ENCODE measurements around the gene MTTP.
"Not testable (repeated sequence)": the region's sequence is repeated elsewhere in the genome, so short reads cannot be mapped to it uniquely, and the experiment has no call there.

The MTTP gene

DNA sequence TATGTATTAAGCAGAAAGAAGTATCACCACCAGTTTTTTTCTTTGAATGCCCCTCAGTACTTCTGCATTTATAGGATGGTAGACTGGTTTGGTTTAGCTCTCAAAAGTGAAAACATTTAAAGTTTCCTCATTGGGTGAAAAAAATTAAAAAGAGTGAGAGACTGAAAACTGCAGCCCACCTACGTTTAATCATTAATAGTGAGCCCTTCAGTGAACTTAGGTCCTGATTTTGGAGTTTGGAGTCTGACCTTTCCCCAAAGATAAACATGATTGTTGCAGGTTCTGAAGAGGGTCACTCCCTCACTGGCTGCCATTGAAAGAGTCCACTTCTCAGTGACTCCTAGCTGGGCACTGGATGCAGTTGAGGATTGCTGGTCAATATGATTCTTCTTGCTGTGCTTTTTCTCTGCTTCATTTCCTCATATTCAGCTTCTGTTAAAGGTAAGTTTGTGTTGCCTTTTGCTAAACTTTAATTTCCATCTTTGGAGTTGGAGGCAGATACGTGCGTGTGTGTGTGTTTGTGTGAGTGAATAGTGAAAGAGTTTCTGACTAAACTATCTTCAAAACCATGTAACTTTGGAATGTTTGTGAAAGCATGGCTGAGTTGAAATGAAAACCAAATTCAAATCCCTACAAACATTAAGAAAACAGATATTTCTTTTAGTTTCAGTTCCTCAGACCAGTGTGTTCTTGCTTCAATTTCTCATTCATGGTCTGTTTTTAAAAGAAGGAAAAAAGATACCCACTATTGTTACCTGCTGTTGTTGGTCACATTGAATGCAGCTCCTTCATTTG, at the start of gene MTTP:
Gene MTTP (plus strand): TSS at position 295 of the 795 bp plus-strand sequence. CDS start 86 bp downstream, at position 381.
- Histone ChIP-seq H3K36me3 (ENCODE audit: control insufficient read depth, insufficient read depth, low read length) (no peaks in the 10 kb centered on the region), H3K9me3 (ENCODE audit: control insufficient read depth, insufficient read depth, low read length) (no peaks in the 10 kb centered on the region), H3K9ac (ENCODE audit: low read depth, low read length) (no peak within 1 kb of the TSS), H3K4me1 (ENCODE audit: control insufficient read depth, insufficient read depth, low read length) (peaks cover 9% of the 10 kb centered on the region), H3K27me3 (ENCODE audit: control insufficient read depth, insufficient read depth, low read length) (no peaks in the 10 kb centered on the region), H3K4me3 (ENCODE audit: low read depth, low read length) (no peak within 1 kb of the TSS)

DNA sequence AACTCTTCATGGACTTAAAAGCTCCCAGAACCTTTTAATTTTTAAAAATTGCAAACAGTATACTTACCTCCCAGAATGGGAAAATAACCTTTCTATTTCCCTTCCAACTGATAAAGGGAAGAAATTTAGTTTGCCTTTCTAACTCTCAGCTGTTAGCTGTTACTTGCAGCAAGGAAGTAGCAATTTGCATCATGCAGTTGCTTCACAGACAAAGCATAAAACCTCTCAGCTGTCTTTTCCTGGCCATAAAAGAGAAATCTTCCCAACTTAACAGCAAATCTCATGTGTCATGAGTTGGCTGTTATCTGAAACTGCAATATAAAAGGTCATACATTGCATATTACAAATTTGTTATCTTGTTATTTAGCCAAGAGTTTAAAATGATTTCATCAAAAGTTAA, 45.4 kb upstream of the MTTP start:
- Histone ChIP-seq H3K9ac (ENCODE audit: low read depth, low read length) (no peak overlapping the region), H3K4me3 (ENCODE audit: low read depth, low read length) (no peak overlapping the region), H3K36me3 (ENCODE audit: control insufficient read depth, insufficient read depth, low read length) (no peaks in the 10 kb centered on the region), H3K27me3 (ENCODE audit: control insufficient read depth, insufficient read depth, low read length) (no peaks in the 10 kb centered on the region), H3K9me3 (ENCODE audit: control insufficient read depth, insufficient read depth, low read length) (no peaks in the 10 kb centered on the region), H3K4me1 (ENCODE audit: control insufficient read depth, insufficient read depth, low read length) (no peaks in the 10 kb centered on the region)

DNA sequence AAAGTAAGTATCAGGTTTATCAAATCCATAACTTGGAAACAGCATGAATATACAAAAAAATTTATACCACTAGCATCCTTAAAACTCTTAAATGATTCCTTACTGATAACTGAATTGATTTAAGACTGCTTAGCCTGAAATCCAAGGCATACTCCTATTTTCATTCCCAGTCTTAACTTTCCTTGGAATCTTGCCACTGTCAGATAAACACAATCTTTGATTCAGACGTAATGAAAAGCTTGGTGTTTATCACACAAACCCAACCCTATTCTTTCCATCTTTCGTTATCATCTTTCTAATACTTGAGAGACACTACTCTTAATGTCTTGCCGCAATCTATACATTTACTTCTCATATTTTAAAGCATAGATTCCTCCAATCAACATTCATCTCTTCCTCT, 44.7 kb upstream of the MTTP start:
- Histone ChIP-seq H3K36me3 (ENCODE audit: control insufficient read depth, insufficient read depth, low read length) (no peaks in the 10 kb centered on the region), H3K9me3 (ENCODE audit: control insufficient read depth, insufficient read depth, low read length) (no peaks in the 10 kb centered on the region), H3K4me3 (ENCODE audit: low read depth, low read length) (no peak overlapping the region), H3K4me1 (ENCODE audit: control insufficient read depth, insufficient read depth, low read length) (no peaks in the 10 kb centered on the region), H3K9ac (ENCODE audit: low read depth, low read length) (no peak overlapping the region), H3K27me3 (ENCODE audit: control insufficient read depth, insufficient read depth, low read length) (no peaks in the 10 kb centered on the region)

DNA sequence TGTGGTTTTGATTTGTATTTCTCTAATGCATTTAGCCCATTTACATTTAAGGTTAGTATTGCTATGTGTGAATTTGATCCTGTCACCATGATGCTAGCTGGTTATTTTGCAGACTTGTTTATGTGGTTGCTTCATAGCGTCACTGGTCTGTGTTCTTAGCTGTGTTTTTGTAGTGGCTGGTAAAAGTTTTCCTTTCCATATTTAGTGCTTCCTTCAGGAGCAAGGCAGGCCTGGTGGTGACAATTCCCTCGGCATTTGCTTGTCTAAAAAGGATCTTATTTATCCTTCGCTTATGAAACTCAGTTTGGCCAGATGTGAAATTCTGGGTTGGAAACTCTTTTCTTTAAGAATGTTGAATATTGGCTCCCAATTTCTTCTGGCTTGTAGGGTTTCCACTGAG, 39.9 kb upstream of the MTTP start:
- H3K4me3 ChIP-seq (ENCODE audit: low read depth, low read length); H3K9ac ChIP-seq (ENCODE audit: low read depth, low read length): not testable (repeated sequence)

DNA sequence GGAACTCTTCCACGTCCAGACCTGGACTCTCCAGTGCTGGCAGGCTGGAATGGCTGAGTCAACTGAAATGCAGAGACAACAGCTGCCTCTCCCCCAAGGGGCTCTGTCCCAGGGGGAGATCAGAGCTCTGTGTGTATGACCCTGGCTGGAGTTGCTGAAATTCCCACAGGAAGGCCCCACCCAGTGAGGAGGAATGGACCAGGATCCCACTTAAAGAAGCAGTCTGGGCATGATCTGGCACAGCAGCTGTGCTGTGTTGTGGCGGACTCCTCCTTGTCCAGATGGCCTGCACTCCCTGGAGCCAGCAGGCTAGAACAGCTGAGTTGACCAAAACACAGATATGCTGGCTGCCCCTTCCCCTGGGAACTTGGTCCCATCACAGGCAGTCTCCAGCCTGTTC, 38.4 kb upstream of the MTTP start:
- no peaks in the 10 kb centered on the region for H3K9me3 ChIP-seq (ENCODE audit: control insufficient read depth, insufficient read depth, low read length)
- H3K36me3 ChIP-seq (ENCODE audit: control insufficient read depth, insufficient read depth, low read length), result no peaks in the 10 kb centered on the region
- H3K4me1 ChIP-seq (ENCODE audit: control insufficient read depth, insufficient read depth, low read length), result no peaks in the 10 kb centered on the region
- no peak overlapping the region for H3K9ac ChIP-seq (ENCODE audit: low read depth, low read length)
- H3K27me3 ChIP-seq (ENCODE audit: control insufficient read depth, insufficient read depth, low read length), result no peaks in the 10 kb centered on the region
- H3K4me3 ChIP-seq (ENCODE audit: low read depth, low read length), result no peak overlapping the region

More for the DNA sequence above, 39.9 kb upstream of the MTTP start:
- not testable (repeated sequence) for H3K36me3 ChIP-seq (ENCODE audit: control insufficient read depth, insufficient read depth, low read length); H3K4me1 ChIP-seq (ENCODE audit: control insufficient read depth, insufficient read depth, low read length); H3K27me3 ChIP-seq (ENCODE audit: control insufficient read depth, insufficient read depth, low read length); H3K9me3 ChIP-seq (ENCODE audit: control insufficient read depth, insufficient read depth, low read length)

DNA sequence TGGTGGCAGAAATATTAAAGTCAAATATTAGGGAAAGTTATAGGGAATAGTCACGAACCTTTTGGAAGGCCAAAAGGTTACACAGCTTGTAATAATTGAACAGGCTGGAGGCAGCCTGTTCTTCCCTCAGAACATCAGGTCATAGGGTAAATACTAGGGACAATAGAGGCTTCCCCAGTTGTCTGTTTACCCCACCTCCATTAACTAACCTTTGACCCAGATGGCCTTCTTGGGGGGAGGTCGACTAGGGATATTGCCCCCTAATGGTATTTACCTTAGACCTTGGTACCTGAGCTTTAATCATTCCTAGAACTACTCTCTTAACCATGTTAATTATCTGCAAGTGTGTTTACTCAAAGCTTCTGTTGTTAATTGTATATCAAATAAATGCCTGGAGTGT, 37.8 kb upstream of the MTTP start:
- Histone ChIP-seq H3K36me3 (ENCODE audit: control insufficient read depth, insufficient read depth, low read length) (no peaks in the 10 kb centered on the region), H3K9ac (ENCODE audit: low read depth, low read length) (no peak overlapping the region), H3K4me1 (ENCODE audit: control insufficient read depth, insufficient read depth, low read length) (no peaks in the 10 kb centered on the region), H3K4me3 (ENCODE audit: low read depth, low read length) (no peak overlapping the region), H3K9me3 (ENCODE audit: control insufficient read depth, insufficient read depth, low read length) (no peaks in the 10 kb centered on the region), H3K27me3 (ENCODE audit: control insufficient read depth, insufficient read depth, low read length) (no peaks in the 10 kb centered on the region)

DNA sequence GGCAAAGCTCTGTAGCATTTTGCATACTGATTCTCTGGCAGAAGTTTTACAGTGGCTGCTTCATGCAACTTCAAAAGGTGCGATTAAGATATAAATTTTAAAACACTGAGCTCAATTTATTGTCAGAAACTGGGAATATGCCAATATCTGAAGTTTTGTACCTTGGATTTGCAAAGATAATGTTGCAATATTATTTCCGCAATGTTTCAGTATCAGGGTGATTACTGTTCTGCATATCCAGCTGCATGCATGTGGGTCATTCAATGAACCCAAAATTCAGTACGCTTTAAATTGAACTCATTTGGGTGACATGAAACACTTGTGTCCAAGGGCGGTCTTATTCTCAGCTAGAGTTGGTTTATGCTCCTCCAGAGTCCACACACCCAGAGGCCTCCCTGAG, 37.0 kb upstream of the MTTP start:
- no peaks in the 10 kb centered on the region for H3K27me3 ChIP-seq (ENCODE audit: control insufficient read depth, insufficient read depth, low read length)
- no peak overlapping the region for H3K4me3 ChIP-seq (ENCODE audit: low read depth, low read length)
- H3K36me3 ChIP-seq (ENCODE audit: control insufficient read depth, insufficient read depth, low read length), result no peaks in the 10 kb centered on the region
- H3K9me3 ChIP-seq (ENCODE audit: control insufficient read depth, insufficient read depth, low read length), result no peaks in the 10 kb centered on the region
- no peak overlapping the region for H3K9ac ChIP-seq (ENCODE audit: low read depth, low read length)
- no peaks in the 10 kb centered on the region for H3K4me1 ChIP-seq (ENCODE audit: control insufficient read depth, insufficient read depth, low read length)

DNA sequence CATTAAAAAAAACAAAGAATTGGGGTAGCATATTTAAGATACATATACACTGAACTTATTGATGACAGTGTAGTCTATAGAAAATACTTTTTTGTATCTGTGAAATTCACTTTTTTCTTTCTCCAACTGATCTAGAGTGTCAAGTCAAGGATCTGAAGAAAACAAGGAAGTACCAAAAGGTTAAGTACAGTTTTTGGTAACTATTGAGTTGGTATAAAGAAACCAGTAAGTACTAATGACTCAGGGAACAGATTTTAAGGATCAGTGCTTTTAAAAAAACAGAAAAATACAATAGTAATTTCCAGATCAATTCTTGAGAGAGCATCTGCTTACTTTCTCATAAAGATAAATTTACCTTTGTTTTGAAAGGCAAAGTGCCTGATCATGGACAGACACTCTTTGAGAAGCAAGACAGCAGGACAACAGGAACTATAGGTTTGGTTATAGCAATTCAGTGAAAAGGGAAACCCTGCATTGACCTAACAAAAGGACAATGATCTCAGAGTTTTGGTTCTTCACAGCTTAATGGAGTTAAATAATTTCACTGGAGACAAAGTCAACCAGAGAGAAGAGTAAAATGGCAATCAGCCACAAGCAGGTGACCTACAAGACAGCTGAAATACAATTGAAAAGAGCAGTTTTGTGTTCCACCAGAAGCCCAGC, 34.2 kb upstream of the MTTP start:
- no peaks in the 10 kb centered on the region for H3K36me3 ChIP-seq (ENCODE audit: control insufficient read depth, insufficient read depth, low read length)
- H3K9me3 ChIP-seq (ENCODE audit: control insufficient read depth, insufficient read depth, low read length), result no peaks in the 10 kb centered on the region
- H3K4me1 ChIP-seq (ENCODE audit: control insufficient read depth, insufficient read depth, low read length), result no peaks in the 10 kb centered on the region
- H3K27me3 ChIP-seq (ENCODE audit: control insufficient read depth, insufficient read depth, low read length), result no peaks in the 10 kb centered on the region
- no peak overlapping the region for H3K4me3 ChIP-seq (ENCODE audit: low read depth, low read length)
- no peak overlapping the region for H3K9ac ChIP-seq (ENCODE audit: low read depth, low read length)

DNA sequence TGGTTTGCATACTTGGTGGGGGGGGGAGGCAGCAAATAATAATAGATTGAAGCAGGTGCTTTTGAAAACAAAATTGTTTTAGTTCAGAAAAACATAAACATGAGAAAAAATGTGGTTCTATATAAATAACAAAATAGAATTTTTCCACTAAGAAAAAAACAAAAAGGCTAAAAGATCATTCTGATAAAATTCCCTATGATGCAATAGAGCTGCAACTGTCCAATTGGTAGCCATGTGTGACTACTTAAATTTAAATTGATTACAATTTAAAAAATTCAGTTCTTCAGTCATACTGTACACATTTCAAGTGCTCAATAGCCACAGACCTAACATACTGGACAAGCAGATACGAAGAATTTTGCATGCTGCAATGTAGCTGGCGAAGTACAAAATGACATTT, 21.8 kb upstream of the MTTP start:
- Histone ChIP-seq H3K9me3 (ENCODE audit: control insufficient read depth, insufficient read depth, low read length) (no peaks in the 10 kb centered on the region), H3K4me3 (ENCODE audit: low read depth, low read length) (no peak overlapping the region), H3K9ac (ENCODE audit: low read depth, low read length) (no peak overlapping the region), H3K36me3 (ENCODE audit: control insufficient read depth, insufficient read depth, low read length) (no peaks in the 10 kb centered on the region), H3K27me3 (ENCODE audit: control insufficient read depth, insufficient read depth, low read length) (no peaks in the 10 kb centered on the region), H3K4me1 (ENCODE audit: control insufficient read depth, insufficient read depth, low read length) (no peaks in the 10 kb centered on the region)

DNA sequence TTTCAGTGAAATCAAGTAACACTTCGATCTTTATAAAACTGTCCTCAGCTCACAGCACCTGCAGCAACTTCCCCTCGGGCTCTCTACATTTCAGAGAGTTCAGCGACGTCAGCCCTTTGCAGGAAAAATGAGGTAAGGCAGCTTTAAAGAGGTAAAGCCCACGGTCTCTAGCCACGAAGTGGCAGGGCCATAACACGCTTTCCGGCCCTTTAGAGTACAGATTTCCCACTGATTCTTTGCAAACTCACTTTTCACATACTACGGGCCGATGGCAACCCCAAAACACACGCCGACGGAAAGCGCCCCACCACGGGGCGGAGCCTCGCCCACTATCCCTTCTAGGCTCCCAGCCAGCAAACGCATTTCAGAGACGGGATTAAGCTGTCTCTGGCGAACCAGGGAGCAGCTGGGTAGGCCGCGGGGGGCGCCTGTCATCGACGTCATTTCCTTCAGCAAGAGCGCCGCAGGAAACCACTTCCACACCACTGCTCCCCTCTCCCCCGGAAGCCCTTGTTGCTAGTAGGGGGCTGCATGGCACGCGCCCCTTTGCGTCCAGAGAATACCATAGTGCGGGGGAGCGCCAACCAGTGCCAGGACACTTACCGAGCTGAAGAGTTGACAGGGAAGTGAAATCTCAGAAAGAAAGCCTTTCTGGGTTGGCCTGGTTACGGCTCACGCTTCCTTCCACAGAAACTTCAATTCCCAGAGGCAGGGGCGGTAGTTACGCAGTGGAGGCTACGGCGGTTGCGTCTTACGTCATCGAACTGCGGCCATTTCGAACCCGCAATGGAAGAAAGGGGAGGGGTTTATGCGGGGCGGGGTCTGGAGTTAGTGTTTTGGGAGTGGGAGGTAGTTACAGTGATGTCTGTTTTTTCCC, 11.1 kb upstream of the MTTP start, which contains the start of gene TRMT10A:
Gene TRMT10A (minus strand): TSS at position 730 of the 877 bp plus-strand sequence. CDS start 4,701 bp downstream, outside the sequence.
- Histone ChIP-seq H3K9me3 (ENCODE audit: control insufficient read depth, insufficient read depth, low read length) (no peaks in the 10 kb centered on the region), H3K36me3 (ENCODE audit: control insufficient read depth, insufficient read depth, low read length) (no peaks in the 10 kb centered on the region), H3K4me3 (ENCODE audit: low read depth, low read length) (peak within 1 kb of the TSS; percentile 98), H3K9ac (ENCODE audit: low read depth, low read length) (peak within 1 kb of the TSS; percentile 87), H3K4me1 (ENCODE audit: control insufficient read depth, insufficient read depth, low read length) (no peaks in the 10 kb centered on the region), H3K27me3 (ENCODE audit: control insufficient read depth, insufficient read depth, low read length) (no peaks in the 10 kb centered on the region)

DNA sequence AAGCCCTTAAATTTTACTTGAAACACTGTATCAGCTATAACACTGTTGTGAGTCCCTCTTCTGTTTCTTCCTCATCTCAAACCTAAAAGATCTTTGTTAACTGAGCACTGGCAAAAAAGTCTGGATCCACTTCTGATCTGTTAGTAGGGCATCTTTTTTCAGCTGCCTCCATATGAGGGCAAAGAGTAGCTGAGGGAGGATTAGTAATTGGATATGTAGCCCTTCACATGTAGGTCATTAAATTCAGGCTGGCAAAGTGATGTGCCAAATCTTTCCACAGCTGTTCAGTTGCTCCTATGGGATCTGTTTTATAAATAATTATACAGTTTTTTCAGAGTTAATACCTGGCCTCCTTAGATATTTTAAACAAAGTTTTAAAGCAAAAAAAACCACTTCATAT, 9.7 kb upstream of the MTTP start:
- Histone ChIP-seq H3K27me3 (ENCODE audit: control insufficient read depth, insufficient read depth, low read length) (no peaks in the 10 kb centered on the region), H3K4me1 (ENCODE audit: control insufficient read depth, insufficient read depth, low read length) (no peaks in the 10 kb centered on the region), H3K36me3 (ENCODE audit: control insufficient read depth, insufficient read depth, low read length) (no peaks in the 10 kb centered on the region), H3K4me3 (ENCODE audit: low read depth, low read length) (no peak overlapping the region), H3K9ac (ENCODE audit: low read depth, low read length) (no peak overlapping the region), H3K9me3 (ENCODE audit: control insufficient read depth, insufficient read depth, low read length) (no peaks in the 10 kb centered on the region)

Data from iPS-15b (cell line).